ENCODE measurements around the gene F7. TPM values are rescaled to one million over a fixed set of nuclear protein-coding genes. Genes with fewer than 3 reads are reported as not detected.
"Not testable (repeated sequence)": the region's sequence is repeated elsewhere in the genome, so short reads cannot be mapped to it uniquely, and the experiment has no call there.

Gene F7
- total RNA-seq, 4 donors from 2014 or later: 0.69 TPM; not detected in 3

GRCh38 chr13:113102727-113103126, 2.9 kb upstream of the F7 start:
- Histone ChIP-seq H3K27me3 (no peaks in the 10 kb centered on the region), H3K9me3 (no peaks in the 10 kb centered on the region), H3K27ac (no peak overlapping the region), H3K36me3 (no peaks in the 10 kb centered on the region), H3K4me1 (no peaks in the 10 kb centered on the region), H3K4me3 (no peak overlapping the region)
- DNase-seq: no peak
- TF ChIP-seq POLR2A (IDR thresholded peaks at IDR 0.05) (no peak), CTCF (IDR thresholded peaks at IDR 0.05) (no peak)
- intact Hi-C loops (cut with DNase I; ENCODE audit: low total_unique reads): no loop called here

- Histone ChIP-seq H3K27me3 (no peaks in the 10 kb centered on the region), H3K36me3 (no peaks in the 10 kb centered on the region), H3K4me3 (no peak overlapping the region), H3K9me3 (no peaks in the 10 kb centered on the region), H3K27ac (no peak overlapping the region), H3K4me1 (no peaks in the 10 kb centered on the region)
- TF ChIP-seq POLR2A (IDR thresholded peaks at IDR 0.05): no peak
- no peak for TF ChIP-seq CTCF (IDR thresholded peaks at IDR 0.05)
- intact Hi-C loops (cut with DNase I; ENCODE audit: low total_unique reads): no loop called here
- DNase-seq: no peak
Measured at GRCh38 chr13:113103646-113104045, 1.9 kb upstream of the F7 start.

- intact Hi-C loops (cut with DNase I; ENCODE audit: low total_unique reads): no loop called here
- Histone ChIP-seq H3K27ac (no peak overlapping the region), H3K4me1 (peaks cover 0 to 10% of the 10 kb centered on the region in 2 donors), H3K27me3 (peaks cover 0 to 8% of the 10 kb centered on the region in 2 donors), H3K4me3 (no peak overlapping the region), H3K9me3 (no peaks in the 10 kb centered on the region), H3K36me3 (no peaks in the 10 kb centered on the region)
- TF ChIP-seq POLR2A (IDR thresholded peaks at IDR 0.05) (no peak), CTCF (IDR thresholded peaks at IDR 0.05) (no peak)
- DNase-seq: no peak
Measured at GRCh38 chr13:113105921-113106452, 396 bp downstream of the F7 start.

- intact Hi-C loops (cut with DNase I; ENCODE audit: low total_unique reads): no loop called here
- TF ChIP-seq POLR2A (IDR thresholded peaks at IDR 0.05) (no peak), CTCF (IDR thresholded peaks at IDR 0.05) (no peak)
- H3K27ac ChIP-seq: no peak overlapping the region
- H3K4me1 ChIP-seq: peaks cover 0 to 11% of the 10 kb centered on the region in 2 donors
- DNase-seq: no peak
- H3K27me3 ChIP-seq: peaks cover 0 to 8% of the 10 kb centered on the region in 2 donors
- no peaks in the 10 kb centered on the region for H3K36me3 ChIP-seq
- no peaks in the 10 kb centered on the region for H3K9me3 ChIP-seq
- no peak overlapping the region for H3K4me3 ChIP-seq
Measured at GRCh38 chr13:113106711-113107351, 1.2 kb downstream of the F7 start.

- DNase-seq; H3K27me3 ChIP-seq; intact Hi-C loops (cut with DNase I; ENCODE audit: low total_unique reads): not testable (repeated sequence)
Measured at GRCh38 chr13:113108521-113108920, 2.9 kb downstream of the F7 start.

More at GRCh38 chr13:113108521-113108920, 2.9 kb downstream of the F7 start:
- not testable (repeated sequence) for H3K36me3 ChIP-seq, H3K27ac ChIP-seq, H3K9me3 ChIP-seq, H3K4me3 ChIP-seq
- peaks cover 0 to 11% of the 10 kb centered on the region in 2 donors for H3K4me1 ChIP-seq
